Middle frontal gyrus (tissue), 1 donor: ENCODE results near the gene DNAAF5.
"Not testable (repeated sequence)": the region's sequence is repeated elsewhere in the genome, so short reads cannot be mapped to it uniquely, and the experiment has no call there.

ENCODE experiments used
- DNase-seq: peaks from one replicate; pipeline ENCODE4 v3.0.0-alpha.2; 2015; ENCODE audit warnings: low spot score; ENCODE audit errors: extremely low spot score

DNAAF5 gene

GRCh38 chr7:746155-747061 is 19.9 kb downstream of the DNAAF5 start:
- no peak for DNase-seq

DNA sequence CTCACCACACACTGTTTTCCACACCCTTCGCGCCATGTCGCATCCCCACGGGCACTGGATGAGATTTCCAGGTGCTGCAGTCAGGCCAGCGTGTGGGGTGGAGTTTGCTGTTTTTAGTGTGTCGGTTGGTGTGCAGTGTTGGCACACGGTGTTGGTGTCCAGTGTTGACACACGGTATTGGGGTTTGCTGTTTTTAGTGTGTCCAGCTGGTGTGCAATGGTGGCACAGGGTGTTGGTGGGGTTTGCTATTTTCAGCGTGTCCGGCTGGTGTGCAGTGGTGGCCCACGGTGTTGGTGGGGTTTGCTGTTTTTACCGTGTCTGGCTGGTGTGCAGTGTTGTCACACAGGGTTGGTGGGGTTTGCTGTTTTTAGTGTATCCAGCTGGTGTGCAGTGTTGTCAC is 20.7 kb downstream of the DNAAF5 start:
- DNase-seq: no peak

GRCh38 chr7:748446-748845 is 21.9 kb downstream of the DNAAF5 start:
- DNase-seq: no peak

GRCh38 chr7:749140-749551 is 22.6 kb downstream of the DNAAF5 start:
- no peak for DNase-seq

- no peak for DNase-seq
Observed at GRCh38 chr7:750111-750905, 23.8 kb downstream of the DNAAF5 start.

DNA sequence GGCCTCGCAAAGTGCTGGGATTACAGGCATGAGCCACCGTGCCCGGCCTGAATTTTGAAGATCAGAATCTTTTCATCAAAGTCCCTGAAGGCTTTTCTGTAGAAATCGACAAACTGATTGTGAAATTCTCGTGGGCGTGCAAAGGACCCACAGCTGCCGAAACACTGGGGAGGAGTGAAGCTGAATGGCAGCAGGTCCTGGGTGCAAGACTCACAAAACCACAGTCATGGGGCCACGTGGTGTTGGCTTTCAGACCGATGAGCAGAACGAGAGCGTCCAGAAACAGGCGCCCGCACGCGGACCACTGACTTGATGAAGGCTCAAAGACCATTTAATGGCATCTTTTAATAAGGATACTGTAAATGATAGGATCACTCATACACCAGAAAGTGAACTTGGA is 25.3 kb downstream of the DNAAF5 start:
- no peak for DNase-seq

GRCh38 chr7:752256-752655 is 25.8 kb downstream of the DNAAF5 start:
- DNase-seq: not testable (repeated sequence)

GRCh38 chr7:753190-753589 is 26.7 kb downstream of the DNAAF5 start:
- no peak for DNase-seq

- no peak for DNase-seq
Observed at GRCh38 chr7:754531-755412, 28.3 kb downstream of the DNAAF5 start.

GRCh38 chr7:755413-755805 is 28.9 kb downstream of the DNAAF5 start:
- DNase-seq: no peak

- no peak for DNase-seq
Observed at GRCh38 chr7:756231-756927, 29.9 kb downstream of the DNAAF5 start.

DNA sequence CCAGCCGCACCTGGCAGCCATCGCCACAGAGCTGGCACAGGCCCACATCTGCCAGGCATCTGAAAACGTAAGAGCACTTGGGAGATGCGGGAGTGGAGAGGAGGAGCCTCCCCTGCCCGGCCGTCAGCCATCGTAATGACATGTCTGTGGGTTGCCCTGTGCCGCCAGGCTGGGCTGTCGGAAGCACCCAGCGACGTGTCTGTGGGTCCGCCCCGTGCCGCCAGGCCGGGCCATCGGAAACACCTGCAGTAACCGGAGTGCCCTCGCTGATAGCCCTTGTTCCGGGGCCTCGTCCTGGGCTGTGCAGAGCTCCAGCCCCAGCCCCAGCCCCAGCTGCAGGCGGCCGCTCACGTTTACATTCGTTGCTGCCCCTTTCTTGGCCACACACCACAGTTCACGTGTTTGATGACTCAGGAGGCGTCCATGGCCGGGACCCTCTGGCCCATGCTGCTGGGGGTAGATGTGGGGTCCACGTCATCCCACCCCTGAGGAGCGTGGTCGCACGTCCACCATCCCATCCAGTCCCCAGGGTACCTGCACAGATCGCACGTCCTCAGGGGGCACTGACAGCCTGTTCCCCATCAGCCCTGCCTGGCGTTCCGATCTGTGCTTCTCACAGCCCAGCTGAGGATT is 30.5 kb downstream of the DNAAF5 start:
- DNase-seq: no peak

- DNase-seq: no peak
Observed at GRCh38 chr7:757741-758163, 31.3 kb downstream of the DNAAF5 start.

- no peak for DNase-seq
Observed at GRCh38 chr7:759569-759968, 33.1 kb downstream of the DNAAF5 start.

DNA sequence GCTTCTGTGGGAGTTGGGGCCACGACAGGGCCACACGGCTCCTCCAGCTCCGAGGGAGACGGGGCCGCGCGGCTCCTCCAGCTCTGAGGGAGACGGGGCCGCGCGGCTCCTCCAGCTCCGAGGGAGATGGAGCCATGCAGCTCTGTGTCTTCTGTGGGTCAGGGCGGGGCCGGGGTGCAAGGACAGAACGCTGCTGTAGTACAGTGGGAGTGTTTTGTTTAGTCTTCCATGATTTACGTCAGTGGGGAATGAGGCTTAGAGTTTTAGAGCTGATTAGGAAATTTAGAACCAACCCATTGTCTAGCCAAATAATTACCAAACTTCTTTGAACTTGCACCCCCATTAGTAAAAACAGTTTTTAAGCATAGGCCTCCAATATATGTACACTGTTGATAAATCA is 33.5 kb downstream of the DNAAF5 start:
- no peak for DNase-seq

GRCh38 chr7:761101-761500 is 34.6 kb downstream of the DNAAF5 start:
- no peak for DNase-seq

GRCh38 chr7:761631-762030 is 35.1 kb downstream of the DNAAF5 start:
- DNase-seq: no peak

- DNase-seq: no peak
Observed at GRCh38 chr7:762885-763284, 36.4 kb downstream of the DNAAF5 start.

- DNase-seq: no peak
Observed at GRCh38 chr7:763762-764161, 37.3 kb downstream of the DNAAF5 start.

DNA sequence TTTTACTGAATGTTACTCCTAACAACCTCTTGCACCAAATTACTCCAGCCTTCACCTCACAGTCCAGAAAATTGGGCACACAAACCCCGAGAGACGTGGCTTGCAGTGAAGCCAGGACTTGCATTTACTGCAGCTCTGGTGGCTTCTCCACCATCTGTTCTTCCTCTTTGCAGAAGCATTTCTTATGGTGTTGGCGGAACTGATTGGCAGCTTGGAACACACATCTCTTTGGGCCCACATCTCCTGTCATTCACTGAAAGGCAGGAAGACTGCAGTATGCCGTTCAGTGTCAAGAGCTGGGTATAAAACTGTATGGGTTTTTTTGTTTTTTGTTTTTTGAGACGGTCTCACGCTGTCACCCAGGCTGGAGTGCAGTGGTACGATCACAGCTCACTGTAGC is 38.9 kb downstream of the DNAAF5 start:
- no peak for DNase-seq
